GM21619 (cell line): ENCODE measurements around the gene MYL10.

Source experiments
- ATAC-seq: cut with Tn5 transposase; IDR thresholded peaks from one replicate; pipeline ENCODE4 v1.9.1; 2021; ENCODE audit not compliant: unreplicated experiment

The MYL10 gene

DNA sequence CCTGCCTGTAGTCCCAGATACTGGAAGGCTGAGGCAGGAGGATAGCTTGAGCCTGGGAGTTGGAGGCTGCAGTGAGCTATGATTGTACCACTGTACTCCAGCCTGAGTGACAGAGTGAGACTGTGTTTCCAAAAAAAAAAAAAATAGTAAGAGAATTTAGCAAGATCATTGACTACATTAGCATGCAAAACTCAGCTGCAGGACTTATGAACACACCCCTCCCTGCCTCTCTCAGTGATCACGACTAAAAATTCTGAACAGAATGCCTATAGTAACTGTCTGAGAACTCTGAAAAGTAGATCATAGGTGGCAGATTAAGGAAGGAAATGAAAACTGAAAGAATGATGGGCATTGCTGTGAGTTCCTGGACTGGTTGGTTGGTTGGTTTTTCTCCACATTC, 50.5 kb downstream of the MYL10 start:
- no peak for ATAC-seq

DNA sequence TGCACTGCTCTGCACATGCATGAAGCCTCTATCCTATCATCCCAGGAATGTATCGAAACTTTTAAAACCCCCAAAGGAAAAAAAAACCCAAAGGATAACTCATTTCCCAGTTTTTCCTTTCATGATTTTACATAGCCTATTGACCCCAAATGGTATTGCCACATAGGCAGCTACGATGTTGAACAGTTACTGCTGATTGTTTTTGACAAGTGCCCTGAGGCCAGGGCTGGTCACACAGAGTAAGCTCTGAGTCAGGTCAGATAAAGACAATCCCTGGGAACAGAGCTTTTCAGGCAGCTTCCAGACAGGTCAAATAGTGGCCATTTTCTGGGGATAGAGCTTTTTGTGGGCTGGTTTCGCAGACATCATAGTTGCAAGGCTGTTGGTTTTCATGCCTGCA, 52.1 kb downstream of the MYL10 start:
- no peak for ATAC-seq

DNA sequence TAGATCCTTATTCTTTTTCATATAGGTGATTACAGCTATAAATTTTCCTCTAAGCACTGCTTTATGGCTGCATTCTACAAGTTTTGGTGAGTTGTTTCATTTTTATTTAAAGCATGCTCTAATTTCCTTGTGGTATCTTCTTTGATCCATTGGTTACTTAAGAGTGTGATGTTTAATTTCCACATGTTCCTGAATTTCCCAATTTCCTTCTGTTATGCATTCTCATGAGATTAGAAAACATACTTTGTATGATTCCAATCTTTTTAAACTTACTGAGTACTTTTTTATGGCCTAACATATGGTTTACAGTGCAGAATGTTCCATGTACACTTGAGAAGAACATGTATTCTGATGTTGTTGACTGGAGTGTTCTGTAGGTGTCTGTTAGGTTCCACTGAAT, 53.4 kb downstream of the MYL10 start:
- no peak for ATAC-seq

DNA sequence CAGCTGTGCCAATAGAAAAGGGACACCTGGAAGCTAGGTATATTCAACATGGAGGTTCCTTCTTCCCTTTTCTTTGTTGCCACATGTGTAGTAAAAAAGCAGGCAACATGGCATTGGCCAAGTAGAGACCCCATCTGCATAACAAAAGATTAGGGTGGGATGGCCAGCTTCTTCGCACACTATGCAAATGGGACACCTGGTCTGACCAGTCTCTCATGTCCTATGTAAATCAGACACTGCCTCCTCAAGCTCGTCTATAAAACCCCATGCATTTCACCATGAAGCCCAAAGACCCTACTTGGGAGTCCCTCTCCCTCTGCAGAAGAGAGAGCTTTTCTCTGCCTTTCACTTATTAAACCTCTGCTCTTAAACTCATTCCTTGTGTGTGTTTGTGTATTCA, 53.9 kb downstream of the MYL10 start:
- no peak for ATAC-seq

DNA sequence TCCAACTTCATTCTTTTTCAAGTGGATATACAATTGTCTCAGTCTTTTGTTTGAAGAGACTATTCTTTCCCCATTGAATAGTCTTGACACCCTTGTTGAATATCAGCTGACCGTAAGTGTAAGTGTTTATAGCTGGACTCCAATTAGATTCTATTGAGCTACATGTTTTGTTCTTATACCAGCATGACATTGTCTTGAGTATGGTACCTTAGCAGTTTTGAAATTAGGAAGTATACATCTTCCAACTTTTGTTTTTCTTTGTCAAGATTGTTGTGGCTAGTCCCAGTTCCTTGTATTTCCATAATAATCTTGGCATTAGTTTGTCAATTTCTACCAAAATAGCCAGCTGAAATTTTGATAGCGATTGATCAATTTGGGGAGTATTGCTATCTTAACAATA, 56.9 kb downstream of the MYL10 start:
- no peak for ATAC-seq

DNA sequence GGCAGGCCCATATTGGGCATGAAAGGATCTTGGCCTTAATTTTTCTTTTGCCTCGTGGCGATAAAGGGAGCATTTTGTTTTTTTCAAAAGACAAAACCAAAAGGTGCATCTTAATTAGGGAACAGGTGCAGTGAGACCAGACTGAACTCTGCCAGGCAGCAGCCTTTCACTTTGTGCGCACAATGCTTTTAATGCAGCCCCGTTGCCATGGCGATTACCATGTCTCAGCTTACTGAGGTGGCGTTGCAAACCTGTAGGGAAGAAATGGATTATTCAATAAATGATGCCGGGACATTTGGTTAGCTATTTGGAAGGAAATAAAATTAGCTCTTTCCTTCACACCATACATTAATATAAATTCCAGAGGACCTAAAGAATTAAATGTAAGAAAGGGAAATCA, 61.9 kb downstream of the MYL10 start:
- ATAC-seq: no peak

DNA sequence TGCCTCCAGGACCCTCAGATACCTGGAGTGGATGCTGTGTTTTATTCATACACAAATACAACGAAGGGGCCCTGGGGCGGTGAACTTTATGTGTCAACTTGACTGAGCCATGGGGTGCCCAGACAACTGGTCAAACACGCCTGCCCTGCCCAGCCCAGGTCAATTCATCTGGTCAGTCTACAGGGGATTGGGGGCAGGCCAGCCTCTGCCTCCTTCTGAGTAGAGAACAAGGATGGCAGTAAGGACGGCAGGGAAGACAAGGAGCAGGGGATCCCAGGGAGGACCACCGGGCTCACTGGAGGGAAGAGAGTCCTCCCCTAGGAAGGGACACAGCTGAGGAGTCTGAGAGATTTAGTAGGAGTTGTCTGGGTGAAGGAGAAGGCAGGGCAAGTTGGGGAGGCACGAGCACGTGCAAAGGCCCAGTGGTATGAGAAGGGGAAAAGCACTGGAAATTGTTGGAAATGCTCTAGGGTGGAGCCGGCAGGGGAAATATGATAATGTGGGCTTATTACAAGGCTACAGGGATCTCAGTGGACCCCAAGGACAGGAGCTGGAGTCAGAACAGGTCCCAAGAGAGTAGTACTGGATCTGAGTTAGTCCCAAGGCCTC, 63.4 kb downstream of the MYL10 start:
- no peak for ATAC-seq

DNA sequence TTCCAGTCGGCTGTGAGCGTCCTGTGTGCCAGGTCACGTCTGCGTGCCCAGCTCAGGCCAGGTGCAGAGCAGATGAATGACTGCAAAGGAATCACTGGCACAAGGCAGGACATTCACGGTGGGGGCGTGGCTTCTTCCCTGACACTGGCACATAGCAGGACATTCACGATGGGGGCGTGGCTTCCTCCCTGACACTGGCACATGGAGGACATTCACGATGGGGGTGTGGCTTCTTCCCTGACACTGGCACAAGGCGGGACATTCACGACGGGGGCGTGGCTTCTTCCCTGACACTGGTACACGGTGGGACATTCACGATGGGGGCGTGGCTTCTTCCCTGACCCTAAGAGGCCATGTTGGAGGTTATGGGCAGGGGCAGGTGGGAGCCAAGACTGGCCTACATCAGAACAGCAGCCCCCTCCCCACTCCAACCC, 64.3 kb downstream of the MYL10 start:
- no peak for ATAC-seq

DNA sequence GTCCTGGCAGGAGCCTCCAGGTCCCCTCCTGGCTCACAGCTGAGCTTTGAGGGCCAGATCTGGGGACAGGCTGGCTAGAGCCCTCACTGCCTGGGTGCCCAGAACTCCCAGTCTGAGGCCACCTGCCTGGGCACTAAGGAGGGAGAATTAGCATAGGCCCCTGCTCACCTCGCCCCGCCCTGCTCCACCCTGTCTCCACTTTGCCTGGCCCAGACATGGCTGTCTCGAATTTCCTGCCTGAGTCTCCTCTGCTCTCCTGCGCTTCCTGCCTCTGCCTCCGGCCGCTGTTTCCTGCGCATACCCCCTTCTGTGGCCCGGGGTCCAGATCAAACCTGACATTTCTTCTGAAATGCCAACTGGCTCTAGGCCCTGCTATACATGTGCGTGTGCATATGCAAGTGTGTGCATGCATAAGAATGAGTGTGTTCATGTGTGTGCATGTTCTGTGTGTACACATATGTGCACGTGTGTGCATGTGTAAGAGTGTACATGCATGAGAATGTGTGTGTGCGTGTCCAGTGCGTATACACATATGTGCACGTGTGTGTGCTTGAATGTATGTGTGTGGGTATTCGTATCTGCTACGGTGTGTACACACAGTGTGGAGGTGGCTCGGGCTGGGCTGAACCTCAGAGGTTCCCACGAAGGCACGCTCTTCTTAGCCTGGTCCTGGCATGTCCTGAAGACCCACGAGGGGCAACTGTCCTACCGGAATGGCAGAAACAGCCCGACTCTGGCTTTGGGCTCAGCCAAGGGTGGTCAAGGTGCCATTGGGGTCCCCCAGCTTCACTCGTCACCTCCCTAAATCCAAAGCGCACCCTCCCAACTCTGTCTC, 64.9 kb downstream of the MYL10 start:
- no peak for ATAC-seq
